Activated T-helper 9 cell treated with anti-CD3 and anti-CD28 coated beads, Interleukin-2, amount 50 U/mL, for 16 hours (primary cell): ENCODE results near the gene RASA4B.
"Not testable (repeated sequence)": the region's sequence is repeated elsewhere in the genome, so short reads cannot be mapped to it uniquely, and the experiment has no call there.

Experiments
- DNase-seq: peaks from one replicate; pipeline ENCODE4 v3.0.0-alpha.2; 2020; ENCODE audit warnings: low read depth

Gene RASA4B

DNA sequence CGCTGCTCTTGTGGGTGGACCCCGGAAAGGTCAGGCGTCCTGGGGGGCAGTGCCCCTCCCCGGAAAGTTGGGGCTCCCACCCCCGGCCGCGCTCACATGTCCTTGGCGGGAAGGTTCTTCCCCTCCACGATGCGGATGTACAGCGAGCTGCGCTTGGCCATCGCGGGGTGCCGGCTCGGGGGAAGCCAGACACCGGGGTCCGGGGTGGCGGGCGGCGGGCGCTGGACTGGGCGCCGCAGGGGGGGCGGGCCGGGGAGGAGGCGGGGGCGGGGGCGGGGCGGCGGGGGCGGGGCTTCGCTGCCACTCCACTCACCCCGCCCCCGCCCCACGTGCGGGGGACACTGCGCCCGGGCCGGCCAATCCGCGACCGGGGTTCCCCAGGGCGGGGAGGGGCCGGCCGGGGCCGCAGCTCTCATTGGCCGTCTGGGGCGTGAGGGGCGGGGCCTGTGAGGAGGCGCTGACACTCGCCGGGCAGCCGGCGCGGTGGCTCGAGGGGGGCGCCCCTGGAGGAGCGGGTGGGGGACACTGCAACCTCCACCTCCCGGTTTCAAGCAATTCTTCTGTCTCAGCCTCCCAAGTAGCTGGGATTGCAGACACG is at the start of gene RASA4B:
TSS of gene RASA4B (minus strand) at position 228 of the 598 bp plus-strand sequence. CDS start at position 161, 67 bp downstream.
- not testable (repeated sequence) for DNase-seq

DNA sequence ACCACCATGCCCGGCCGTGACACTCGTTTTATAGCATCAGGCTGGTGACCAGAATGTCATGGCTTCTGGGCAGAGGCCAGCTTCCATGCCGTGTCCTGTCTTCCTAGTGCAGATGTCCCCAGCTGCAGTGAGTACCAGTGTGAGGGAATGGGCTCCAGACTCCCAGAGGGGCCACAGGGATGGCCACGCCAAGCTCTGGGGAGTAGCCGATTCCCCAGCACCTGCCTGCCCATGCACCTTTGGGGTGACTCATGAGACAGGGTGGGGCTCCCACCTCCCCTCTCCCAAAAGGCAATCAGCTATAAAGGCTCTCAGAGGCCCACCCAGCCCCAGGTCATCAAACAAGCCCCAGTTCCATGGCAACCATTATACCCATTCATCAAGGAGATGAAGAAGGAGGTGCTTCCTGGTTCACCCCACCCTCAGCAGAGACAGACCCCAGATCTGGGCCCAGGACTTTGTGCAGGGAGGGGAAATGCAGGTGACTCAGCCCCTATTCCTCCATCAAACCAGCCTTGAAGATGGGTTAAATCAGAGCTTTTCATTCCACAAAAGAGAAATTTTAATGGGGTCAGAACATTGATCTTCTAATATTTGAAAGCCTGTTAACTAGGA is 33.3 kb upstream of the RASA4B start, which contains the start of gene SPDYE2:
TSS of gene SPDYE2 (plus strand) at position 419 of the 615 bp plus-strand sequence. CDS start 2,030 bp downstream, outside the sequence.
- not testable (repeated sequence) for DNase-seq

DNA sequence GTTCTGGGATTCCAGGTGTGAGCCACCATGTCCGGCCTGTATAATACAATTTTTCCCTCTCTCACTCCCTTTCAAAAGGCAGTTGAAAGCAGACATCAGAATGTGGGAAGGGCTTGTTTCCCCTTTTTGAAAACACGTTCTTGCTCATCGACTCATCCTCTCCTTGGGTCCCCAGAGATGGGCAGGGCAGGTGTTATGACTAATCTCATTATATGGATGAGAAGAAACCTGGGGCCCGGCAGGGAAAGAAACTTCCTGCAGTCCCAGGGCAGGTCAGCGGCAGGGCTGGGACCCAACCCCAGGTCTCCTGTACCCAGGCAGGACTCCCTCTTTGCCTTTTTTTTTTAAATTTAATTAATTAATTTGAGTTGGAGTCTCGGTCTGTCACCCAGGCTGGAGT is 28.8 kb upstream of the RASA4B start:
- not testable (repeated sequence) for DNase-seq

DNA sequence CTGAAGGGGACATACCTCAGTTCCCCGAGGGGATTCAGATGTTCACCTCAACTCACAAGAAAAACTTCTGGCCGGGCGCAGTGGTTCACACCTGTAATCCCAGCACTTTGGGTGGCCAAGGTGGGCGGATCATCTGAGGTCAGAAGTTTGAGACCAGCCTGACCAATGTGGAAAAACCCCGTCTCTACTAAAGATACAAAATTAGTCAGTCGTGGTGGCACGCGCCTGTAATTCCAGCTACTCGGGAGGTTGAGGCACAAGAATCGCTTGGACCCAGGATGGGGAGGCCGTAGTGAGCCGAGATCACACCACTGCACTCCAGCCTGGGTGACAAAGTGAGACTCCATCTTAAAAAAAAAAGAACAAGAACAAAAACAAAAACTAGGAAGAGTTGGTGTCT is 27.7 kb upstream of the RASA4B start:
- DNase-seq: not testable (repeated sequence)

DNA sequence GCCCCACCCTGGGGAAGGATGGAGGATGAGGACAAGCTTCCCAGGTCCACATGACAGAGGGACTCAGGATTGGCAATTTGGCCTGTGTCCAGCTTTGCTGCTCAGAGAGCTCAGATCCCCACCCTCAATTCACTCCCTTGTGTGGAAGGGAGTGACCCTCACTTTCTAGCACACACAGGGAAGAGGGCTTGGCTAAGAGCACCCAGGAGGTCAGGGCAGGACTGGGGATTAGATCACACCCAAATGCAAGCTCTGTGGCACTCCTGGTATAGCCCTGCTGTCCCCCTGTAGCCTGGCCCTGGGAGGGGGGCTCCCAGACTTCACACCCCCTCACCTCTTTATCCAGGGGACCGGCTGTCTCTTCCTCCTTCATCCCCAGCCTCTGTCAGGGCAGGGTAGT is 26.8 kb upstream of the RASA4B start:
- DNase-seq: not testable (repeated sequence)

DNA sequence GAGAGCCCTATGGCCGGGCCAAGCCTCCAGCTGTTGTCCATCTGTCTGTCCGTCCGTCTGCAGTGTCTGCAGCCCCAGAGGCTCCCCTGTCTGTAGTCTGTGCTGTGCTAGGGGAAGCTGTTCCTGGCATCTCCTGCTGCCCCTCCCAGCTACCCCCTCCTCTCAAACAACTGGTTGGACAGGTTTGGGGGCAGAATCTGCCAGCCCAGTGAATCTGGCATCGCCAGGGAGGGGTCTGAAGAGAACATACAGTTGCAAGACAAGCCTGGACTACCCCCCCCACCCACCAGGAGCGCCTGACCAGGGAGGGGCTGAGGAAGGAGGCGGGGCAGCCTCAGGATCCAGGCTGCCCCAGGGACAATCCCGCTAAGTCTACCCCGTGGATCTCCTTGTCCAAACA is 26.0 kb upstream of the RASA4B start, which contains the start of gene UPK3BL2:
TSS of gene UPK3BL2 (minus strand) at position 101 of the 400 bp plus-strand sequence. CDS start at position 41, 60 bp downstream.
- not testable (repeated sequence) for DNase-seq

DNA sequence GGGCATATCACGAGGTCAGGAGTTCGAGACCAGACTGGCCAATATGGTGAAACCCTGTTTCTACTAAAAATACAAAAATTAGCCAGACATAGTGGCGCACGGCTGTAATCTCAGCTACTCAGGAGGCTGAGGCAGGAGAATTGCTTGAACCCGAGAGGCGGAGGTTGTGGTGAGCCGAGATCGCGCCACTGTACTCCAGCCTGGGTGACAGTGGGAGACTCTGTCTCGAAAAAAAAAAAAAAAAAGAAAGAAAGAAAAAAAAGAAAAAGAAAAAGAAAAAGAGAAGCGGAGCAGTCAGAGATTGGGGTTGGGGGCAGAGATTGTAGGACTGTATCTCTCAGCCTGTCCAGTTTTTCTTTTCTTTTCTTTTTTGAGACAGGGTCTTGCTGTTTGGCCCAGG is 25.2 kb upstream of the RASA4B start:
- DNase-seq: not testable (repeated sequence)

DNA sequence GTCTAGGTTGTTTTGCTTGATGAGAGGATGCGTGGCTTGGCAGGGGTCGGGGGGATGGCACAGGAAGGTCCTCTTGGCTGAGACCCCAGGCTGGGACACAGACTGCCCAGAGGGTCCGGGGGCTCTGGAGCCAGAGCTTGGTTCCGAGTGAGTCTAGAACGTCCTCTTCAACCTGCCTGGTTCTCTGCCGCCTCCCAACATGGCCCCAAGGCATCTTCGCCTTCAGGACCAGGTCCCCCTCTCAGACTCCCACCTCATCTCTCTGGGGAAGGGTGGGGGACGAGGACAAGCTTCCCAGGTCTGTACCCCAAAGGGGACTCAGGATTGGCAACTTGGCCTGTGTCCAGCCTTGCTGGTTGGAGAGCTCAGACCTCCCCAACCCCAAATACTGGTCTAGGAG is 24.5 kb upstream of the RASA4B start:
- not testable (repeated sequence) for DNase-seq

DNA sequence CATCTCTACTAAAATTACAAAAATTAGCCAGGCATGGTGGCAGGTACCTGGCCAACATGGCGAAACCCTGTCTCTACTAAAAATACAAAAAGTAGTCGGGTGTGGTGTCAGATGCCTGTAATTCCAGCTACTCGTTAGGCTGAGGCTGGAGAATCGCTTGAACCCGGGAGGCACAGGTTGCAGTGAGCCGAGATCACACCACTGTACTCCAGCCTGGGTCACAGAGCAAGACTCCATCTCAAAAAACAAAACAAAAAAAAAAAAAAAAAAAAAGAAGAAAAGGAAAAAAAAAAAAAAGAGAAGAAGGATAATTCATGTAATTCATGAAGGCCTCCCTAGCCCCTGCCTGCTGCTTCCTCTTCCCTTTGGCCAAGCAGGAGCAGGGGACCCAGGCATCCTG is 23.0 kb upstream of the RASA4B start:
- DNase-seq: not testable (repeated sequence)

DNA sequence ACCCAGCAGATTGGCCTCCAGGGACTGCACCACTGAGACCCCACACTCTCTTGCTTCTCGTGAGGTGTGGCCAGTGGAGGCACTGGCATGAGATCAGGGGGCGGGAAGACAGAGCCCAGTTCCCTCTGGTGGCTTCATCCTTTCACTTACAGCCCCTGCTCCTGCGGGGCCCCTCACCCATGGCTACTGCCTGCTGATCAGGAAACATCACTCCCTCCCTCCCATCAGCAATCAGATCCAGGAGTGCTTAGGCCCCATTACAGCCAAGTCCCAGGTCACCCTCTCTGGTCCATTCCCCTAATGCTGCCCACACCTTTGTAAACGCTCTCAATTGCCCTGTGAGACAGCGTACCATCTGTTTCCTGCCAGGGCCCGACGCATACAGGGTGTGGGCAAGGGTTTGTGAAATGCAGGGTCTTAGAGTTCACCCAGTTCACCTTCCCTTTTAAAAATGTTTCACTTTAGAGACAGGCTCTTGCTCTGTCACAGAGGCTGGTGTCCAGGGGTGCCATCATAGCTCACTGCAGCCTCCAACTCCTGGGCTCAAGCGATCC is 17.6 kb upstream of the RASA4B start:
- not testable (repeated sequence) for DNase-seq

DNA sequence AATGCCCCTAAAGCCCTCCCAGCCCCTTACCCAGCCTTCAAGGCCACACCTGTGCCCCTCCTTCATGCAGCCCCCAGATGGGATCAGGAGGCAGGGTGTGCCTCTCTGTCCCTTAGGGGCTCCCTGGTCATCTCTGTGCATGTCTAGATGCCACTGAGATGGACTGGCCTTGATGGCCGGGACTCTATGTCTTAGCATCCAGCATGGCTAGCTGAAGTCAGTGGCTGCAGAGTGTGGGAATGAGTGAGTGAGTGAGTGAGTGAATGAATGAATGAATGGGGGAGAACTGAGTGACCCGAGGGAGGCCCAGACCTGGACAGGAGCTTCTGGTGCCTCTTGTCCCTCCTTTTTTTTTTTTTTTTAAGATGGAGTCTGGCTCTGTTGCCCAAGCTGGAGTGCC is 14.6 kb upstream of the RASA4B start:
- not testable (repeated sequence) for DNase-seq

DNA sequence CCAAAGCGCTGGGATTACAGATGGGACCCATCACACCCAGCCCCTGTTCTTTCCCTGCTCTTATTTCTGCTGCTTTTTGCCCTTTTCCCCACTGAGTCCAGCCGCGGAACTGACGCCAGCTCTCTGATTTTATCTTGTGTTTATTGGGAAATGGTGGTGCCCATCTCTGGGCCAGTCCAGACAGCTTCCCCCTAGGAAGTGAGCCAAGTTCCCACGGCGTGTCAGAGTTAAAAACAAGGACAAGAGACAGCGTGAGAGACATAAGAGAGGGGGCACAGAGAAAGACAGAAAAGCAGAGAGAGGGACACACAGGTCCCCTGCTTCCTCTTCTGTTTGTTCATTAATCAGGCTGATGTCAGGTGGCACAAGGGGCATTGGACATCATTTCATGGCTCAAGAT is 14.0 kb upstream of the RASA4B start:
- DNase-seq: not testable (repeated sequence)

DNA sequence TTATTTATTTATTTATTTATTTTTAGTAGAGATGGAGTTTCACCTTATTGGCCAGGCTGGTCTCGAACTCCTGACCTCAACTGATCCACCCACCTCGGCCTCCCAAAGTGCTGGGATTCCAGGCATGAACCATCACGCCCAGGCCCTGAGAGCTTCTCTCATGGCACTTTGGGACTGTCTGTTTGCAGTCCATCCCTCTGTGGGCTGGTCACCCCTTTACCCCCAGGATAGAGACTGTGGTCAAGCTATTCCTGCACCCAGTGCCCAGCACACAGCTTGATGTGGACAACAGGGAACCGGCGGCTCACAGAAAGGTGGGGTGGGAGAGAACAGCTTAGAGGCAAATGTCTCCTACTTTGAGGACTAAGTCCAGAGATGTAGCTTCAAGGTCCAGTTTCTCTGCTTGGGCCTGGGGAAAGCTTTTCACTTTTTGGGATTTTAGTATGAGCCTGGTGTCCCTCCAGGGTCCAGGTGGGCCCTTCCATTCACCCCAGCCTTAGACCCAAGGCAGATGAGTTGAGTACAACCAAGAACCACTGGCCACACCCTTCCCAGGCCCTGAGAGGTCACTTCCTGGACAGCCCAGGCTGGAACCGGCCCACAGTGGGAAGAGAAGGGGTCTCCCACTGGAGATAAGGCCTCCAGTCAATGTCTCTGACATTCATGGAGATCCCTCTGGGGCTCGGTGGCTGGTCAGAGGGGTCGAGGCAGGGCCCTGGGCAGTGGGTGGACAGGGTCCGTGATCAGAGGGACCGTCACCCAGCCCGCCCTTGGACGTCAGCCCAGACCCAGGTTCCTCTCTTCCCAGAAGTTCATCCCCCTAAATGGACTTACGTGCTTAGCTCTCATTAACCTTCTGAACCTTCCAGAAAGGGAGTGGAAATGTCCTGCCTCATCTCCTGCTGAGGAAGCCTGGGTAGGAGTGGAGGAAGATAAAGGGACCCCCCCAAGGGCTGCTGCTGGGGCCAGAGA is 10.5 kb upstream of the RASA4B start:
- DNase-seq: not testable (repeated sequence)

DNA sequence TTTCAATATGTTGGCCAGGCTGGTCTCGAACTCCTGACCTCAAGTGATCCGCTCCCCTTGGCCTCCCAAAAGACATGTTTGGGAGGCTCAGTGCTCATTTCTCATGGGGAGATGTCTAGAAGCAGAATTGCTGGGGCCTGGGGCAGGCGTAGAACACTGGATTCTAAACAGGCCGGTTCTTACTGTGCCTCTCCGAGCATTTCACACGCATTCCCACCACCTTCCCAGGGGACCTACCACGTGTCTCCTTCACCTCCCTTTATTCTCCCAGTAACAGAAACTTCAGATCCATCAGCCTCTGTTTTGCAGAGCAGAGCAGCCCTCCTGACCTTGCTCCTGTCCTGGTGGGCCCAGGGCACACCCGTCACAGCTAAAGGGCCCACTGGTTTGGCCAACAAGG is 9.6 kb upstream of the RASA4B start:
- DNase-seq: not testable (repeated sequence)

DNA sequence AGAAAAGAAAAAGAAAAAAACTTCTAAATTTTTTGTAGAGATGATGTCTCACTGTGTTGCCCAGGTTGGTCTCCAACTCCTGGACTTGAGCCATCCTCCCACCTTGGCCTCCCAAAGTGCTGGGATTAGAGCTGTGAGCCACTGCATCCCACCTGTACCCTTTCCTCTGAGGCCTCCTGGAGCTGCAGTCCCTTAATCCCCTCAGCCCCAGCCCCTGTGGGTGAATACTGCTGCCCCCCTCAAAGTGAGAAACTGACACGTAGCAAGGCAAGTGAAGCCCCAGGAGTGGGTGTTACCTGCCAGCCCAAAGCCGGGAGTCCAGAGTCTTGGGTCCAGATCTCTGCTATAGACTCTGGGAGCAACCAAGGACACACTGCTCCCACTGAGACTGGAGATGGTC is 7.2 kb upstream of the RASA4B start:
- not testable (repeated sequence) for DNase-seq

DNA sequence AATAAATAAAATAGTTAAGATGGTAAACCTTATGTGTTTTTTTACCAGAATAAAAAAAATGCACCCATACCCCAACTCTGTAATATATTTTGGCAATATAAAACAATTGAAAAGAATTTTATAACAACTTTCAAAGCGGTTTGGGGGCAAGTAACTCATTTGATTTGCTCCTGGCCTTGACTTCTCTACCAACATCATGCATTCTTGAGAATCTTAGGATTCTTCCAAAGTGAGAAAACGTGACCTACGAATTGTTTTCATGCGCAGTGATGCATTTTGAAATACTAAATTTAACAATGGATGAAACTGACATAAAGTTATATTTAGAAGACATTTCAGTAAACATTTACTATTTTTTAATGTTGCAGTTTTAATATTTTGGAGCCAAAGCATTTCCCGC is 3.2 kb upstream of the RASA4B start:
- not testable (repeated sequence) for DNase-seq

DNA sequence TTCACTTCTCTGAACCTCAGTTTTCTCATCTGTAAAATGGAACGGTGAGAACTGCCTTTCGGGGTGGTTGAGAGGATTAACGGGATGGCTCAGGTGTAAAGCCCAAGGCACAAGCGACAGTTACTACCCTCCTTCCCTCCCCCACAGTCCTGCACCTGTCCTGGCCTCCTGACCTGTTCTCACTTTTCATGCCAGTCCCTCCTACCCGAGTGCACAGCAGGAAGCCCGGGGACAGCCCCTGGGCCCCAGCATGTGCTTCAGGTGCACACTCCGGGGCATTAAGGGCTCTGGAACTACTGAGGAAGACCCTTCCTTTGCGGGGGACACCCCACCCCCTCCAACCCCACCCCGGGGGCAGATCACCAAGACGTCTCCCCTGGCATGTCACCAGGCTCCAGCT is 626 bp downstream of the RASA4B start:
- DNase-seq: not testable (repeated sequence)

DNA sequence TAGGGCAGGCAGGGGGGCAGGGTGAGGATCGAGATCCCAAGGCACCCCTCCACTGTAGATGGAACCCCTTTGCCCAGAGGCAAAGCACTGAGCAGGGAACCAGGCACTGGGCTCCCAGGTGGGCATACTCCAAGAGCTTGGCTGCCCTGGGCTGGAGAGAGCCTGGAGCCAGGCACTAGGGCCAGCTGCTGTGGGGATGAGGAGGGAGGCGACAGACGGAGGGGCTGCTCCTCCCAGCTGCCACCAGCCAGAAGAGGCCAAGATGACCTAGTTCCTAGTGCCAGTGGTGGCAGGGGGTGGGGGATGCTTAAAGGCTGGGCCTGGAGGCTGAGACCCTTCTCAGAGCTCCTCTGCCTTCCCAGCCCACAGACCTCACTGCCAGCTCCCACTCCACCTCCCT is 1.7 kb downstream of the RASA4B start:
- not testable (repeated sequence) for DNase-seq

DNA sequence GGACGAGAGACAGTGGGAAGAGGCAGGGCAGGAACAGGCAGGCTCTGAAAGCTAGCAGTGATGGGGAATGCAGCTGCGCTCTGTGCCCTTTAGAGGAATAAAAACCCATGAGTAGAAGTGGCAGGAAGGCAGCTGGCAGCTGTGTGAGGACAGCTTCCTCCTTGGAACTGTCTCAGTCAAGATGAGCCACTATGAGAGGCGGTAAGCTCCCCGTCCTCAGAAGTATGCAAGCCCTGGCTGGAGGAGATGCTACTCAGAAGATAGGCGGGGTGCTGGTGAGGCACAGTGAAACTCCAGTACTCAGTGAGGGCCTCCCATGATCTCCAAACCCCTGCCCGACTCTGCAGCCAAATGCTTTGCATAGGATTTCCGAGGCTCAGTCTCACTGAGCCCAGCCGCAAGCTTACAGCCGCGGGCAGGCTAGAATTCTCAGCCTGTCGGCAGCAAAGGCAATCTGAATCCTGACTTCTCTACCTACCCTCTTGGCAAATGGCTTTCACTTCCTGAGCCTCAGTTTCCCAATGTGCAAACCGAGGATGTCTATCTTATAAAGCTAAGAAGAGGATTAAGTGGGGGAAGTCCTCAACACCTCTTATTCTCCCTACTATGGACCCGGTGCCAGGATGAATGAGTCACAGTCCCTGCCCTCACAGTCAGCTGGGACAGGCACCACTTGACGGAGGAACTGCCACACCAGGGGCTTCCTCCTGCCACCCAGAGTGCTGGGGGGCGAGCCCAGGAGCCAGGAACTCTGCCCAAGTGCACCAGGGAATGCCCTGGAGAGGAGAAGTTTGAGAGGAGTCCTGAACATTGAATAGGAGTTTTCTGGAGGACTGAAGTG is 2.5 kb downstream of the RASA4B start:
- DNase-seq: not testable (repeated sequence)

DNA sequence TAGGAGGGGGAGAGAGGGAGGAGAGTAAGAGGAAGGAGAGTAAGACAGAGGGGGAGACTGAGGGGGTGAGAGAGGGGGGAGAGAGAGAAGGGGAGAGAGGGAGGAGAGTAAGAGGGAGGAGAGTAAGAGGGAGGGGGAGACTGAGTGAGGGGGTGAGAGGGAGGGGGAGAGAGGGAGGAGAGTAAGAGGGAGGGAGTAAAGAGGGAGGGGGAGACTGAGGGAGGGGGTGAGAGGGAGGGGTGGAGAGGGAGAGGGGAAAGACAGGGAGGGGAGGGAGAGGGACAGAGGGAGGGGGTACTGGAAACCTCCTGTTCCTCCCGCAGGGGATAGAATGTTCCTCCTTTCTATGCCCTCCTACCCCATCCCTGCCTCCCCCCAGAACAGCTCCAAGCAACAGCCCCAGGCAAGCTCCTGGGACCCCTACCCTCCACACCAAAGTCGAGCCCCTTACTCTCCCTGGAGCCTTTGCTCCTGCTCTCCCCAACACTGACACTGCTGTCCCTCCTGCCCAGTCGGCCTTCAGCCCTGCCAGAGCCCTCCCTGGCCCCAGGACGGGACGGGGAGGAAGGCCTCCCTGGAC is 4.8 kb downstream of the RASA4B start:
- DNase-seq: not testable (repeated sequence)
